Liver (tissue), 9 donors: ENCODE results near the gene SLC27A3. TPM values are rescaled to one million over a fixed set of nuclear protein-coding genes. Genes with fewer than 3 reads are reported as not detected.

Experiments used
- DNase-seq: peaks from one replicate; pipeline ENCODE4 v3.0.0-alpha.2; 2017; ENCODE audit warnings: low spot score
- H3K27ac ChIP-seq, 2 donors: one replicate each; pipeline ENCODE4 v1.7.0; 2013; ENCODE audit warnings: inconsistent platforms in 2 of 2, low read length in 2 of 2, control low read depth in 1 of 2, low read depth in 1 of 2, mild to moderate bottlenecking in 1 of 2
- H3K27me3 ChIP-seq, 4 donors: one replicate each; pipeline versions ENCODE4 v1.6.1 to v1.7.0; 2013; ENCODE audit warnings: low read length in 3 of 4, inconsistent platforms in 1 of 4, mild to moderate bottlenecking in 1 of 4, moderate library complexity in 1 of 4; ENCODE audit not compliant: control insufficient read depth in 4 of 4, insufficient read depth in 4 of 4
- H3K36me3 ChIP-seq, 4 donors: one replicate each; pipeline versions ENCODE4 v1.6.1 to v1.7.0; 2013; ENCODE audit warnings: low read length in 3 of 4, mild to moderate bottlenecking in 3 of 4, low read depth in 1 of 4, moderate library complexity in 1 of 4; ENCODE audit not compliant: control insufficient read depth in 4 of 4, insufficient read depth in 3 of 4
- H3K4me1 ChIP-seq, 4 donors: one replicate each; pipeline versions ENCODE4 v1.6.1 to v1.7.0; 2013; ENCODE audit warnings: low read length in 3 of 4, mild to moderate bottlenecking in 3 of 4, moderate library complexity in 1 of 4; ENCODE audit not compliant: control insufficient read depth in 4 of 4, insufficient read depth in 4 of 4
- H3K4me3 ChIP-seq, 3 donors: one replicate each; pipeline versions ENCODE4 v1.6.1 to v1.7.0; 2013; ENCODE audit warnings: low read length in 3 of 3, control low read depth in 1 of 3, low read depth in 1 of 3, mild to moderate bottlenecking in 1 of 3
- H3K9ac ChIP-seq, 2 donors: one replicate each; pipeline ENCODE4 v1.7.0; 2013; ENCODE audit warnings: low read length in 2 of 2, mild to moderate bottlenecking in 2 of 2, moderate library complexity in 2 of 2, control low read depth in 1 of 2, low read depth in 1 of 2
- H3K9me3 ChIP-seq, 4 donors: one replicate each; pipeline versions ENCODE4 v1.6.1 to v1.7.0; 2013; ENCODE audit warnings: low read length in 3 of 4; ENCODE audit not compliant: control insufficient read depth in 4 of 4
- EGR1 ChIP-seq, 2 donors: IDR thresholded peaks; 2 replicates each; pipeline ENCODE4 v1.6.1; 2016 to 2018; ENCODE audit warnings: antibody characterized with exemption in 2 of 2, low read depth in 2 of 2
- FOXA1 ChIP-seq: IDR thresholded peaks from 2 replicates; pipeline ENCODE4 v1.6.1; 2016; ENCODE audit warnings: antibody characterized with exemption
- FOXA2 ChIP-seq: IDR thresholded peaks from 2 replicates; pipeline ENCODE4 v1.6.1; 2016; ENCODE audit warnings: antibody characterized with exemption
- GABPA ChIP-seq, 2 donors: IDR thresholded peaks in 1 of 2; conservative IDR thresholded peaks in 1 of 2; 2 replicates each; pipeline ENCODE4 v1.6.1; 2016; ENCODE audit warnings: antibody characterized with exemption in 2 of 2, mild to moderate bottlenecking in 1 of 2, moderate library complexity in 1 of 2
- HNF4A ChIP-seq, 2 donors: conservative IDR thresholded peaks; 2 replicates each; pipeline ENCODE4 v1.6.1; 2016; ENCODE audit warnings: antibody characterized with exemption in 2 of 2, mild to moderate bottlenecking in 2 of 2
- HNF4G ChIP-seq: IDR thresholded peaks from 2 replicates; pipeline ENCODE4 v1.6.1; 2016; ENCODE audit warnings: antibody characterized with exemption
- JUND ChIP-seq, 2 donors: IDR thresholded peaks; 2 replicates each; pipeline ENCODE4 v1.6.1; 2016; ENCODE audit warnings: antibody characterized with exemption in 2 of 2
- NR2F2 ChIP-seq: IDR thresholded peaks from 2 replicates; pipeline ENCODE4 v1.6.1; 2016; ENCODE audit warnings: antibody characterized with exemption
- RAD21 ChIP-seq, 2 donors: IDR thresholded peaks; 2 replicates each; pipeline ENCODE4 v1.6.1; 2016; ENCODE audit warnings: antibody characterized with exemption in 2 of 2, mild to moderate bottlenecking in 2 of 2
- RXRA ChIP-seq, 2 donors: IDR thresholded peaks; 2 replicates each; pipeline ENCODE4 v1.6.1; 2017 to 2018; ENCODE audit warnings: antibody characterized with exemption in 2 of 2, mild to moderate bottlenecking in 1 of 2
- SP1 ChIP-seq: IDR thresholded peaks from 2 replicates; pipeline ENCODE4 v1.6.1; 2018; ENCODE audit warnings: antibody characterized with exemption, mild to moderate bottlenecking
- TAF1 ChIP-seq: conservative IDR thresholded peaks from 2 replicates; pipeline ENCODE4 v1.6.1; 2016; ENCODE audit warnings: antibody characterized with exemption, mild to moderate bottlenecking
- WGBS: extraction: QIAGEN DNeasy Blood & Tissue Kit; methylation state at CpG from one replicate; pipeline ENCODE4 v1.1.7; 2013; 5-methylcytosine and 5-hydroxymethylcytosine counted together
- polyA plus RNA-seq, 2 donors: library from polyadenylated mRNA; stranded (reverse) in 1 of 2; unstranded in 1 of 2; fragments of 200-250 nt in 1 of 2; fragments of >200 nt in 1 of 2; fragmentation: Nextera tagmentation in 1 of 2; extraction: Ambion mirVana in 1 of 2; gene quantifications; one replicate each; pipeline versions ENCODE4 v1.2.1 to v1.2.3, GENCODE V29; 2013 to 2015
- total RNA-seq, 2 donors: library from RNA; depleted of rRNA; stranded (reverse); fragments of >200 nt; gene quantifications; one replicate each; pipeline ENCODE4 v1.2.3, GENCODE V29; 2014
- TF ChIP-seq, protein P1 (sequence below): fragments of 150-350 bp; IDR thresholded peaks from 2 replicates; pipeline ENCODE4 v1.5.1; 2017; ENCODE audit warnings: improper control_type of control experiment, low read depth, low read length; ENCODE audit not compliant: missing input control
- TF ChIP-seq, protein P2 (sequence below): IDR thresholded peaks from 2 replicates; pipeline ENCODE4 v1.6.1; 2016; ENCODE audit warnings: antibody characterized with exemption
- TF ChIP-seq, protein P3 (sequence below): IDR thresholded peaks from 2 replicates; pipeline ENCODE4 v1.6.1; 2016; ENCODE audit warnings: antibody characterized with exemption
- TF ChIP-seq, protein P4 (sequence below): IDR thresholded peaks from 2 replicates; pipeline ENCODE4 v1.6.1; 2016; ENCODE audit warnings: antibody characterized with exemption
- donor health status: healthy.
- donor health status: healthy.
- donor health status: healthy.
- donor health status: healthy.
- donor health status: healthy.

Gene SLC27A3
- total and polyA plus RNA-seq, 4 donors, result 18.1 to 47.4 (median 28.2) TPM

DNA sequence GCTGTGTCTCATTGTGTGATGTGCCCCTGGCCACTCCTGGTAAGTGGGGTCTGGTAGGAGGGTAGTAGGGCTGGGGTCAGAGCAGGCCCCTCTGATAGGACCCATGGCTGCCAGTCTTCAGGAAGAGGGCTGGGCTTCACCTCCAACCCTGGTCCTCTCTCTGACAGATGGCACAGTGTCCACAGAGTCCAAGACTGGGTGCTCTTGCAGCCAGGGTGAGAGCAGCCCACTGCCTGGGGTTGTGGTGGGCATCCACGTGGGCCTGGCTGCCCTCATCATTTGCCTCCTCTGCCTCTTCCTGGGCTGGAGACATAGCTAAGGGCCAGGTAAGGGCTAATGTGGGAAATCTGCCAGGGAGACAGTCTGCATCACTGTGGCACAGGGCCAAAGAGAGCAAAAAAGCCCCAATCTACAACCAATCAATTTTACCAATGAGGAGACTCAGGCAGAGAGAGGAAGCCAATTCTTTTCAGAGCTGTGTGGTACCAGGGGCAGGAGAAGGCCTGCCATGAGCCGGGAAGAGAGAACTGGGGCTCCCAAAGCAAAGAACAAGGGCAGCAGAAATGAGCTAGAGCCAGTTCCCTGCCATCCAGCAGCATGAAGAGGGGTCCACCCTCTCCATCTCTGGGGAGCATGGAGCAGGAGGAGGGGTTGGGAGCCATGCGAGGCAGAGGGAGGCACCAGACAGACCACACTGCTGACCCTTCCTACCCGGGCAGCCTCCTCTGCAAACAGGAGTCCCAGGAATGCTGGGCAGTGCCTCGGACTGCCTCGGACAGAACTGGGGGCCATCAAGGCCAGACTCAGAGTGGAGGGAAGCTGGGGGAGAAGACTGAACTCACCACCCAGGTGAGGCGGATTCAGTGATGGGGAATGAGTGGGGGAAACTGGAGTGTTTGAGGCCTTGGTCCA, 26.8 kb downstream of the SLC27A3 start (continued):
- TF ChIP-seq TAF1 (no peak), FOXA2 (no peak), NR2F2 (no peak), SP1 (no peak), RXRA (IDR thresholded peaks at IDR 0.05) (no peak)
- TF ChIP-seq, protein P1, sequence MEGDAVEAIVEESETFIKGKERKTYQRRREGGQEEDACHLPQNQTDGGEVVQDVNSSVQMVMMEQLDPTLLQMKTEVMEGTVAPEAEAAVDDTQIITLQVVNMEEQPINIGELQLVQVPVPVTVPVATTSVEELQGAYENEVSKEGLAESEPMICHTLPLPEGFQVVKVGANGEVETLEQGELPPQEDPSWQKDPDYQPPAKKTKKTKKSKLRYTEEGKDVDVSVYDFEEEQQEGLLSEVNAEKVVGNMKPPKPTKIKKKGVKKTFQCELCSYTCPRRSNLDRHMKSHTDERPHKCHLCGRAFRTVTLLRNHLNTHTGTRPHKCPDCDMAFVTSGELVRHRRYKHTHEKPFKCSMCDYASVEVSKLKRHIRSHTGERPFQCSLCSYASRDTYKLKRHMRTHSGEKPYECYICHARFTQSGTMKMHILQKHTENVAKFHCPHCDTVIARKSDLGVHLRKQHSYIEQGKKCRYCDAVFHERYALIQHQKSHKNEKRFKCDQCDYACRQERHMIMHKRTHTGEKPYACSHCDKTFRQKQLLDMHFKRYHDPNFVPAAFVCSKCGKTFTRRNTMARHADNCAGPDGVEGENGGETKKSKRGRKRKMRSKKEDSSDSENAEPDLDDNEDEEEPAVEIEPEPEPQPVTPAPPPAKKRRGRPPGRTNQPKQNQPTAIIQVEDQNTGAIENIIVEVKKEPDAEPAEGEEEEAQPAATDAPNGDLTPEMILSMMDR, result no peak

DNA sequence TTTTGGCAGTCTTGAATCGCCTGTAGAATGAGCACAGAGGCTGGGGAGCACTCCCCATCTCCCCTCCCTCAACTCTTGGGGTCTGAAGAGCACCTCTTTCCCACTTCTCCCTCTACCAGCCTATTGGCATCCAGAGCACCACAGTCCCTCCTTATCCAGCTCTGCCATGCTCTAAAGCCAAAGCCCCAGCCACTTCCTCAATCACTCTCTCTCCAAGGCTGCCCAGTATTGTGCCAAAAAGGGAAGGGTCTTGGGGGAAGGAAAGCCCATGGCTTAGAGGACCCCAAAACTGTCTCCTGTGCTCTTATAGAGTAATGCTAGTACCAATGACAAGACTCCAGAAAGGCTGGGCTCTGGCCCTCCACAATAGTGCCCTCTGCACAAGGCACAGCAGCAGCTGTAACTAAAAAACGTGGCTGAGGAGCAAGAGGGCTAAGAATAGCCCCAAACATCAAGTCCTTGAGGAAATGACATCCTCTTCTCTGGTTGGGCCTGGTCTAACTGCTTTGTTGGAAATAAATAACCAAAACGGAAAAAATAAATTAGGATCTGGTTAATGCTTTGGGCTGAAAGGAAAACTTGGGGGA, 28.4 kb downstream of the SLC27A3 start:
- TF ChIP-seq, protein P1, result no peak
- no peak for TF ChIP-seq SP1
- no peak for TF ChIP-seq RXRA (IDR thresholded peaks at IDR 0.05)
- no peak for TF ChIP-seq HNF4A (conservative IDR thresholded peaks at IDR 0.05)
- TF ChIP-seq FOXA1, result no peak
- TF ChIP-seq GABPA (IDR thresholded peaks at IDR 0.05 in 1 of 2, conservative IDR thresholded peaks at IDR 0.05 in 1 of 2), result no peak
- DNase-seq, result no peak
- Histone ChIP-seq H3K27me3 (no peaks in the 10 kb centered on the region), H3K36me3 (peaks cover 3 to 15% (median 5%) of the 10 kb centered on the region in 4 donors), H3K4me3 (no peak overlapping the region), H3K27ac (no peak overlapping the region), H3K9me3 (no peaks in the 10 kb centered on the region), H3K4me1 (peaks cover 2 to 19% (median 12%) of the 10 kb centered on the region in 4 donors), H3K9ac (no peak overlapping the region)
- 82% methylated on average over 3 of the region's 3 CpGs for WGBS

DNA sequence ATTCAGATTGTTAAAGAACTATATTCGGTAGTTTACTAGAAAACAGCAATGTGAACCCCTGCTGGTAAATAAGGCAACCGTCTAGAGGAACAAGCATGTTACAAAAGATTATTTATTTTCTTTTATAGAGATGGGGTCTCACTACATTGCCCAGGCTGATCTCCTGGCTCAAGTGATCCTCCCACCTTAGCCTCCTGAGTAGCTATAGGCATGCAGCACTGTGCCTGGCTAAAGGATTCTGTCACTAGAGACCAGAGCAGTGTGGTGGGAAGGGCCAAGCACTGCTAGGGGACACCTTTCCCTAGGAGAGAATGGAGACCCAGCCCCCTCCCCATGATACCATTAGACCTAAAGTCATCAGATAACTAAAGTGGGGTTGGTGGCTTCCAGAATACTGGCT, 28.9 kb downstream of the SLC27A3 start:
- Histone ChIP-seq H3K27ac (no peak overlapping the region), H3K36me3 (peaks cover 4 to 21% (median 7%) of the 10 kb centered on the region in 4 donors), H3K9me3 (no peaks in the 10 kb centered on the region), H3K4me3 (no peak overlapping the region), H3K27me3 (no peaks in the 10 kb centered on the region), H3K9ac (no peak overlapping the region), H3K4me1 (peaks cover 2 to 19% (median 12%) of the 10 kb centered on the region in 4 donors)
- 86% methylated on average over 2 of the region's 2 CpGs for WGBS
- no peak for DNase-seq
- TF ChIP-seq FOXA2 (no peak), TAF1 (no peak), JUND (IDR thresholded peaks at IDR 0.05) (no peak), RXRA (IDR thresholded peaks at IDR 0.05) (no peak), HNF4G (no peak), SP1 (no peak), RAD21 (IDR thresholded peaks at IDR 0.05) (no peak), EGR1 (IDR thresholded peaks at IDR 0.05; ENCODE audit: low read depth in 2 of 2) (no peak), HNF4A (conservative IDR thresholded peaks at IDR 0.05) (no peak), FOXA1 (no peak), NR2F2 (no peak), GABPA (IDR thresholded peaks at IDR 0.05 in 1 of 2, conservative IDR thresholded peaks at IDR 0.05 in 1 of 2) (no peak)
- TF ChIP-seq, protein P2, sequence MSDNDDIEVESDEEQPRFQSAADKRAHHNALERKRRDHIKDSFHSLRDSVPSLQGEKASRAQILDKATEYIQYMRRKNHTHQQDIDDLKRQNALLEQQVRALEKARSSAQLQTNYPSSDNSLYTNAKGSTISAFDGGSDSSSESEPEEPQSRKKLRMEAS, result no peak
- TF ChIP-seq, protein P3, sequence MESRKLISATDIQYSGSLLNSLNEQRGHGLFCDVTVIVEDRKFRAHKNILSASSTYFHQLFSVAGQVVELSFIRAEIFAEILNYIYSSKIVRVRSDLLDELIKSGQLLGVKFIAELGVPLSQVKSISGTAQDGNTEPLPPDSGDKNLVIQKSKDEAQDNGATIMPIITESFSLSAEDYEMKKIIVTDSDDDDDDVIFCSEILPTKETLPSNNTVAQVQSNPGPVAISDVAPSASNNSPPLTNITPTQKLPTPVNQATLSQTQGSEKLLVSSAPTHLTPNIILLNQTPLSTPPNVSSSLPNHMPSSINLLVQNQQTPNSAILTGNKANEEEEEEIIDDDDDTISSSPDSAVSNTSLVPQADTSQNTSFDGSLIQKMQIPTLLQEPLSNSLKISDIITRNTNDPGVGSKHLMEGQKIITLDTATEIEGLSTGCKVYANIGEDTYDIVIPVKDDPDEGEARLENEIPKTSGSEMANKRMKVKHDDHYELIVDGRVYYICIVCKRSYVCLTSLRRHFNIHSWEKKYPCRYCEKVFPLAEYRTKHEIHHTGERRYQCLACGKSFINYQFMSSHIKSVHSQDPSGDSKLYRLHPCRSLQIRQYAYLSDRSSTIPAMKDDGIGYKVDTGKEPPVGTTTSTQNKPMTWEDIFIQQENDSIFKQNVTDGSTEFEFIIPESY, result no peak
- TF ChIP-seq, protein P1, result no peak
- TF ChIP-seq, protein P4, sequence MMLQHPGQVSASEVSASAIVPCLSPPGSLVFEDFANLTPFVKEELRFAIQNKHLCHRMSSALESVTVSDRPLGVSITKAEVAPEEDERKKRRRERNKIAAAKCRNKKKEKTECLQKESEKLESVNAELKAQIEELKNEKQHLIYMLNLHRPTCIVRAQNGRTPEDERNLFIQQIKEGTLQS, result no peak
